Body of pancreas (tissue), 4 donors: ENCODE measurements around the gene TMEM151A. TPM values are rescaled to one million over a fixed set of nuclear protein-coding genes. Genes with fewer than 3 reads are reported as not detected.

Experiments
- ATAC-seq: fragments of 150-250 bp; one replicate; pipeline ENCODE4 v1.9.1; 2016
- DNase-seq, 4 donors: peaks; one replicate each; pipeline ENCODE4 v3.0.0-alpha.2; 2019
- H3K27ac ChIP-seq, 4 donors: fragments of 200-600 bp; sonication (generic); 1 replicate in 3 of 4; 2 replicates in 1 of 4; pipeline versions ENCODE4 v1.5.1 to v1.6.1; 2016 to 2019; ENCODE audit warnings: mild to moderate bottlenecking in 1 of 4, mixed read lengths in 1 of 4, moderate library complexity in 1 of 4
- H3K27me3 ChIP-seq, 2 donors: fragments of 200-600 bp; sonication (generic); one replicate each; pipeline ENCODE4 v1.6.0; 2016; ENCODE audit warnings: mild to moderate bottlenecking in 1 of 2
- H3K36me3 ChIP-seq, 2 donors: fragments of 200-600 bp; sonication (generic); replicated peaks in 1 of 2; 2 replicates each; pipeline ENCODE4 v1.5.1; 2016; ENCODE audit warnings: low read depth in 2 of 2; ENCODE audit not compliant: insufficient read depth in 1 of 2
- H3K4me1 ChIP-seq: fragments of 200-600 bp; sonication (generic); one replicate; pipeline ENCODE4 v1.6.0; 2016
- H3K4me3 ChIP-seq, 2 donors: fragments of 200-600 bp; sonication (generic); 1 replicate in 1 of 2; 2 replicates in 1 of 2; pipeline ENCODE4 v1.5.1; 2016 to 2019
- H3K9me3 ChIP-seq, 3 donors: fragments of 200-600 bp; sonication (generic); 1 replicate in 2 of 3; 2 replicates in 1 of 3; pipeline ENCODE4 v1.5.1; 2016
- CTCF ChIP-seq, 7 experiments: fragments of 450-650 bp in 4 of 7; fragments of 200-600 bp in 3 of 7; sonication (generic) in 3 of 7; IDR thresholded peaks; one replicate each; pipeline ENCODE4 v1.5.1; 2016 to 2019; ENCODE audit warnings: antibody characterized with exemption in 7 of 7
- POLR2A ChIP-seq, 3 donors: fragments of 450-650 bp; IDR thresholded peaks; one replicate each; pipeline ENCODE4 v1.6.1; 2016; ENCODE audit warnings: antibody characterized with exemption in 3 of 3, mild to moderate bottlenecking in 2 of 3
- WGBS, 2 donors: methylation state at CpG; one replicate each; pipeline ENCODE4 v1.1.5; 2017; 5-methylcytosine and 5-hydroxymethylcytosine counted together
- intact Hi-C: fragments of 100-400 bp; cut with DNase I; formaldehyde crosslinking; loops from one replicate; pipeline ENCODE4 v1.15.1; 2023
- total RNA-seq, 2 donors: library from RNA; depleted of rRNA; stranded (reverse); fragments of >200 nt; gene quantifications; one replicate each; pipeline ENCODE4 v1.1.0, GENCODE V29; 2016

Gene TMEM151A
- total RNA-seq, 2 donors from 2014 or later: 1.6 to 2.1 TPM

- intact Hi-C loops: no loop called here
- H3K36me3 ChIP-seq: peaks cover 0 to 2% of the 10 kb centered on the region in 2 donors
- DNase-seq (no peak), ATAC-seq (no peak)
- TF ChIP-seq CTCF (IDR thresholded peaks at IDR 0.05) (no peak), POLR2A (IDR thresholded peaks at IDR 0.05) (no peak)
- peaks cover 24% of the 10 kb centered on the region for H3K4me1 ChIP-seq
- no peaks in the 10 kb centered on the region for H3K9me3 ChIP-seq
- no peak overlapping the region for H3K4me3 ChIP-seq
- WGBS, 2 donors: 93 to 95% methylated on average over 10 to 16 of the region's 16 CpGs
- no peaks in the 10 kb centered on the region for H3K27me3 ChIP-seq
- H3K27ac ChIP-seq: no peak overlapping the region
These were observed 7.1 kb upstream of the TMEM151A start for GRCh38 chr11:66284526-66285078.

DNA sequence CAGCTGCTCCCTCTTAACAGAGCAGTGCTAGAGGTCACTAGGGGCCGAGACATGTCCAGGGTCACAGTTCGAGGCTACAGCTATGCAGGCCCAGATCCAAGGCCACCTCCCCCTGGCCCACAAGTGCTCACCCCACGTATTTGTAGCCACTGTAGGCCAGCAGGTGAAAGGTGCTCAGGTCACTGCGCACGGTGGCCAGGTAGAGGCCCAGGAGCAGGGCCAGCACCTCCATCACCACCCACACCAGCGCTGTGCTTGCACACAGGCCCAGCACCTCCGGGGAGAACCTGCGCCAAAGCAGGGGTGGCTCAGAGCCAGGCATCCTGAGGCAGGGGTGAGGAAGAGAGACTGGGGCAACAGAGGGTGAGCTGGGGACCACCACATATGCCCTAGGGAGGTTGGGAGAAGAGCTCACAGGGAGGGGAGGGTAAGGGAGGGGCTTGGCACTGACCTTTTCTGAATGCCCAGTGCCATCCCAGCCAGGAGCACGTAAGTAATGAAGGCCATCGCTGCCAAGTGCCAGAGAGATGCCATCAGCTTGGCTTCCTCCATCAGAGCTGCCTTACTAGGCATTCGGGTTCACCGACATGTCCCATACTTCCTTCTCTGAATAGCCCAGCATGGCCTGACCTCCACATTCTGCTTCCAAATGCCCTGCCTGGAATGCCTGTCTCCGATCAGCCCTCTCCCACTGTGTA is 6.3 kb upstream of the TMEM151A start:
- DNase-seq (no peak), ATAC-seq (no peak)
- intact Hi-C loops: no loop called here
- no peak for TF ChIP-seq POLR2A (IDR thresholded peaks at IDR 0.05)
- no peak for TF ChIP-seq CTCF (IDR thresholded peaks at IDR 0.05)
- peaks cover 0 to 2% of the 10 kb centered on the region in 2 donors for H3K36me3 ChIP-seq
- H3K27me3 ChIP-seq: no peaks in the 10 kb centered on the region
- H3K9me3 ChIP-seq: no peaks in the 10 kb centered on the region
- H3K4me3 ChIP-seq: no peak overlapping the region
- peaks cover 32% of the 10 kb centered on the region for H3K4me1 ChIP-seq
- no peak overlapping the region for H3K27ac ChIP-seq
- 71 to 73% methylated on average over 7 to 12 of the region's 13 CpGs for WGBS, 2 donors

- no peak for ATAC-seq
These were observed 5.0 kb upstream of the TMEM151A start for GRCh38 chr11:66286699-66287098.

DNA sequence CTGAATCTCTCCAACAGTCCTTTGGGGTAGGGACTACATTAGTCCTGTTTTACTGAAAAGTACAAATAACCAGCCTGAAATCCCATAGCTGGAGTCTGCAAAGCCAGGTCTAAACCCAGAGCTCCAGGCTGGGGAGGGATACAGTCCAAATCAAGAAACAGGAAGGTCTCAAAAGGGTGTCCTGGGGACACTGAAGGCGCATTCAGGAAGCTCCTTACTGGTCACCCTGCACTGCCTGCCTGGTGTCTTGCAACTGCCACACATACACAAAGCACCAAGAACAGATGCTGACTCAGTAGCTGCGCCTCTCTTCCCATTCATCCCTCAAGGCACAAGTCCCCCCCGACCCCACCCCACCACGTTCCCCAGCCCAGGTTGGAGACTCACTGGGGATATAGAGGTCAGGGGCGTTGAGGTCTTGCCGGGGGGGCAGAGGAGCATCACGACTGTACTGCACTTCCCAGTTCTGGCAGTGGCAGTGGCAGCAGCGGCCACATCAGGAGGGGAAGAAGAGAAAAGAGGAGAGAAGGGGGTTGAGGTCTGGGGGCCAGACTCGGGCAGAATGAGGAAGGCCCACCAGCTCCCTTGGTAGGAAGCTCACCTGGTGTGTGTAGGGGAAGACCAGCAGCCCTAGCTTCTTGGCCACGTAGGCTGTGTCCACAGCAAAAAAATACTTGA is 4.3 kb upstream of the TMEM151A start:
- Histone ChIP-seq H3K9me3 (no peaks in the 10 kb centered on the region), H3K4me1 (peaks cover 46% of the 10 kb centered on the region), H3K36me3 (peaks cover 0 to 2% of the 10 kb centered on the region in 2 donors), H3K27ac (peak overlapping the region in 1 of 4 donors; percentile 99), H3K27me3 (no peaks in the 10 kb centered on the region), H3K4me3 (no peak overlapping the region)
- intact Hi-C loops: no loop called here
- DNase-seq (no peak), ATAC-seq (no peak)
- 56 to 68% methylated on average over 10 of the region's 10 CpGs for WGBS, 2 donors
- TF ChIP-seq CTCF (IDR thresholded peaks at IDR 0.05) (no peak), POLR2A (IDR thresholded peaks at IDR 0.05) (no peak)

More at GRCh38 chr11:66286699-66287098, 5.0 kb upstream of the TMEM151A start:
- DNase-seq: no peak
- 70 to 86% methylated on average over 2 to 5 of the region's 5 CpGs for WGBS, 2 donors
- TF ChIP-seq POLR2A (IDR thresholded peaks at IDR 0.05) (no peak), CTCF (IDR thresholded peaks at IDR 0.05) (no peak)
- H3K4me3 ChIP-seq: no peak overlapping the region
- H3K36me3 ChIP-seq: peaks cover 0 to 2% of the 10 kb centered on the region in 2 donors
- H3K4me1 ChIP-seq: peaks cover 40% of the 10 kb centered on the region
- H3K27ac ChIP-seq: no peak overlapping the region
- no peaks in the 10 kb centered on the region for H3K27me3 ChIP-seq
- intact Hi-C loops: no loop called here
- no peaks in the 10 kb centered on the region for H3K9me3 ChIP-seq
